ENCODE data around the gene LRFN3.

DNA sequence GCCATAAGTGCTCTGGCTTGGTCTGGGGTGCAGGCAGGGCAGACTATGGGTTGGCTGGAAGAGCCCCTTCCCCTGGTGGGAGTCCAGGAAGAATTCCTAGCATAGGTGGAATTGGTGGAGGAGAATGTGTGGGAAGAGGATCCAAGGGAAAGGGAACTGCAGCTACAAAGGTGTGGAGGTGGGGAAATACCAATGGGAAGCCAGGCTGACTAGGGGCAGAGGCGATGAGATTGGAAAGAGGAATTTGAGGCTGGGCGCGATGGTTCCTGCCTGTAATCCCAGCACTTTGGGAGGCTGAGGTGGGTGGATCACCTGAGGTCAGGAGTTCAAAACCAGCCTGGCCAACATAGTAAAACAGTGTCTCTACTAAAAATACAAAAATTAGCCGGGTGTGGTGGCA lies 54.0 kb downstream of the LRFN3 start:
- TF ChIP-seq, protein P1, sequence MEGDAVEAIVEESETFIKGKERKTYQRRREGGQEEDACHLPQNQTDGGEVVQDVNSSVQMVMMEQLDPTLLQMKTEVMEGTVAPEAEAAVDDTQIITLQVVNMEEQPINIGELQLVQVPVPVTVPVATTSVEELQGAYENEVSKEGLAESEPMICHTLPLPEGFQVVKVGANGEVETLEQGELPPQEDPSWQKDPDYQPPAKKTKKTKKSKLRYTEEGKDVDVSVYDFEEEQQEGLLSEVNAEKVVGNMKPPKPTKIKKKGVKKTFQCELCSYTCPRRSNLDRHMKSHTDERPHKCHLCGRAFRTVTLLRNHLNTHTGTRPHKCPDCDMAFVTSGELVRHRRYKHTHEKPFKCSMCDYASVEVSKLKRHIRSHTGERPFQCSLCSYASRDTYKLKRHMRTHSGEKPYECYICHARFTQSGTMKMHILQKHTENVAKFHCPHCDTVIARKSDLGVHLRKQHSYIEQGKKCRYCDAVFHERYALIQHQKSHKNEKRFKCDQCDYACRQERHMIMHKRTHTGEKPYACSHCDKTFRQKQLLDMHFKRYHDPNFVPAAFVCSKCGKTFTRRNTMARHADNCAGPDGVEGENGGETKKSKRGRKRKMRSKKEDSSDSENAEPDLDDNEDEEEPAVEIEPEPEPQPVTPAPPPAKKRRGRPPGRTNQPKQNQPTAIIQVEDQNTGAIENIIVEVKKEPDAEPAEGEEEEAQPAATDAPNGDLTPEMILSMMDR (IDR thresholded peaks at IDR 0.05) = no peak
- no peak for TF ChIP-seq EP300 (IDR thresholded peaks at IDR 0.05)
